Mesenchymal stem cell (in vitro differentiated cells and primary cell): ENCODE results near the gene RAB11FIP4.

ENCODE experiments used
- DNase-seq: peaks from one replicate; pipeline ENCODE4 v3.0.0-alpha.2; 2013
- H2AFZ ChIP-seq: one replicate; pipeline ENCODE4 v1.6.1; 2013; ENCODE audit warnings: low read depth, mild to moderate bottlenecking, control low read depth, inconsistent platforms, low read length, moderate library complexity
- H2AK5ac ChIP-seq: 2 replicates; pipeline ENCODE4 v1.6.1; 2013; ENCODE audit warnings: low read length, moderate library complexity, mild to moderate bottlenecking, inconsistent platforms; ENCODE audit not compliant: severe bottlenecking
- H2BK120ac ChIP-seq: one replicate; pipeline ENCODE4 v1.6.1; 2013; ENCODE audit warnings: low read depth, mild to moderate bottlenecking, inconsistent platforms, low read length, moderate library complexity
- H2BK12ac ChIP-seq, 2 experiments: one replicate each; pipeline ENCODE4 v1.6.1; 2013; ENCODE audit warnings: inconsistent platforms in 2 of 2, low read length in 2 of 2, mild to moderate bottlenecking in 2 of 2, moderate library complexity in 2 of 2, control low read depth in 1 of 2
- H2BK15ac ChIP-seq: one replicate; pipeline ENCODE4 v1.6.1; 2013; ENCODE audit warnings: mild to moderate bottlenecking, low read depth, inconsistent platforms; ENCODE audit not compliant: poor library complexity, severe bottlenecking
- H2BK5ac ChIP-seq: 2 replicates; pipeline ENCODE4 v1.6.1; 2013; ENCODE audit warnings: low read depth, mild to moderate bottlenecking, low read length, control low read depth, inconsistent platforms; ENCODE audit not compliant: poor library complexity, severe bottlenecking
- H3K14ac ChIP-seq, 2 experiments: one replicate each; pipeline ENCODE4 v1.6.1; 2013; ENCODE audit warnings: inconsistent platforms in 2 of 2, low read length in 2 of 2, control low read depth in 1 of 2, mild to moderate bottlenecking in 1 of 2, moderate library complexity in 1 of 2
- H3K18ac ChIP-seq, 2 experiments: one replicate each; pipeline ENCODE4 v1.6.1; 2013; ENCODE audit warnings: inconsistent platforms in 2 of 2, low read length in 2 of 2, control low read depth in 1 of 2, low read depth in 1 of 2, mild to moderate bottlenecking in 1 of 2
- H3K23ac ChIP-seq, 2 experiments: one replicate each; pipeline ENCODE4 v1.6.1; 2013; ENCODE audit warnings: inconsistent platforms in 2 of 2, low read length in 2 of 2, mild to moderate bottlenecking in 2 of 2, moderate library complexity in 2 of 2, control low read depth in 1 of 2
- H3K27ac ChIP-seq: 2 replicates; pipeline ENCODE4 v1.5.1; 2013; ENCODE audit warnings: mild to moderate bottlenecking, moderate library complexity, low read length, control low read depth, inconsistent platforms; ENCODE audit not compliant: poor library complexity, severe bottlenecking
- H3K27me3 ChIP-seq, 2 experiments: 2 replicates each; pipeline versions ENCODE4 v1.6.1 to v1.7.0; 2013; ENCODE audit warnings: low read length in 2 of 2, mild to moderate bottlenecking in 2 of 2, moderate library complexity in 2 of 2, control low read depth in 1 of 2, inconsistent platforms in 1 of 2; ENCODE audit not compliant: control insufficient read depth in 1 of 2, insufficient read depth in 1 of 2
- H3K36me3 ChIP-seq, 2 experiments: 2 replicates each; pipeline versions ENCODE4 v1.6.1 to v1.7.0; 2013; ENCODE audit warnings: low read length in 2 of 2, control low read depth in 1 of 2, inconsistent platforms in 1 of 2, low read depth in 1 of 2, mild to moderate bottlenecking in 1 of 2; ENCODE audit not compliant: insufficient read depth in 2 of 2, control insufficient read depth in 1 of 2
- H3K4ac ChIP-seq, 2 experiments: one replicate each; pipeline ENCODE4 v1.6.1; 2013; ENCODE audit warnings: inconsistent platforms in 2 of 2, low read length in 2 of 2, mild to moderate bottlenecking in 2 of 2, moderate library complexity in 2 of 2, control low read depth in 1 of 2, low read depth in 1 of 2
- H3K4me1 ChIP-seq: 2 replicates; pipeline ENCODE4 v1.6.1; 2013; ENCODE audit warnings: low read depth, low read length, control low read depth; ENCODE audit not compliant: control insufficient read depth, insufficient read depth
- H3K4me2 ChIP-seq: 2 replicates; pipeline ENCODE4 v1.6.1; 2013; ENCODE audit warnings: low read length, mild to moderate bottlenecking, inconsistent platforms; ENCODE audit not compliant: poor library complexity, severe bottlenecking
- H3K4me3 ChIP-seq, 2 experiments: 2 replicates each; pipeline versions ENCODE4 v1.5.1 to v1.7.0; 2013; ENCODE audit warnings: low read length in 2 of 2, mild to moderate bottlenecking in 2 of 2, control low read depth in 1 of 2, low read depth in 1 of 2; ENCODE audit not compliant: insufficient read depth in 1 of 2
- H3K79me1 ChIP-seq: replicated peaks from 2 replicates; pipeline ENCODE4 v1.6.1; 2013; ENCODE audit warnings: mild to moderate bottlenecking, control low read depth, low read length, inconsistent platforms; ENCODE audit not compliant: poor library complexity, severe bottlenecking
- H3K9ac ChIP-seq: 2 replicates; pipeline ENCODE4 v1.7.0; 2013; ENCODE audit warnings: mild to moderate bottlenecking, low read length, moderate library complexity
- H3K9me3 ChIP-seq: 2 replicates; pipeline ENCODE4 v1.7.0; 2013; ENCODE audit warnings: mild to moderate bottlenecking, low read length; ENCODE audit not compliant: control insufficient read depth
- H4K8ac ChIP-seq: one replicate; pipeline ENCODE4 v1.6.1; 2013; ENCODE audit warnings: inconsistent platforms, mild to moderate bottlenecking, low read length, moderate library complexity
- H4K91ac ChIP-seq: one replicate; pipeline ENCODE4 v1.6.1; 2013; ENCODE audit warnings: mild to moderate bottlenecking, low read length, inconsistent platforms
- WGBS: methylation state at CpG from one replicate; pipeline ENCODE4 v1.1.7; 2013; ENCODE audit warnings: mixed read lengths; 5-methylcytosine and 5-hydroxymethylcytosine counted together

RAB11FIP4 gene

GRCh38 chr17:31581491-31581890 is 190.0 kb downstream of the RAB11FIP4 start:
- Histone ChIP-seq H3K4me2 (no peak overlapping the region), H3K27ac (peak overlapping the region; percentile 93), H3K14ac (peak overlapping the region in 1 of 2 experiments; percentile 35), H3K9ac (peak overlapping the region; percentile 64), H3K4me1 (peaks cover 36% of the 10 kb centered on the region), H2BK5ac (peak overlapping the region; percentile 36), H2AK5ac (peak overlapping the region; percentile 15), H3K36me3 (peaks cover 37 to 64% of the 10 kb centered on the region in 2 experiments), H3K4ac (peak overlapping the region in 1 of 2 experiments; percentile 60), H4K91ac (no peak overlapping the region), H3K27me3 (no peaks in the 10 kb centered on the region), H3K79me1 (peaks cover 17% of the 10 kb centered on the region), H2AFZ (no peak overlapping the region), H3K4me3 (peak overlapping the region in 1 of 2 experiments; percentile 3), H2BK12ac (peak overlapping the region in 1 of 2 experiments; percentile 72), H3K9me3 (no peaks in the 10 kb centered on the region), H3K23ac (peak overlapping the region in 1 of 2 experiments; percentile 85), H2BK15ac (no peak overlapping the region), H4K8ac (no peak overlapping the region), H3K18ac (no peak overlapping the region), H2BK120ac (no peak overlapping the region)
- DNase-seq: no peak
- 94% methylated on average over 4 of the region's 4 CpGs for WGBS

- Histone ChIP-seq H2BK120ac (no peak overlapping the region), H3K9ac (peak overlapping the region; percentile 64), H3K9me3 (no peaks in the 10 kb centered on the region), H3K18ac (peak overlapping the region; percentile 30 to 77), H3K14ac (no peak overlapping the region), H3K4me2 (no peak overlapping the region), H3K4me3 (no peak overlapping the region), H4K91ac (no peak overlapping the region), H3K4me1 (peaks cover 35% of the 10 kb centered on the region), H3K36me3 (peaks cover 41 to 70% of the 10 kb centered on the region in 2 experiments), H3K23ac (no peak overlapping the region), H3K4ac (no peak overlapping the region), H2BK5ac (no peak overlapping the region), H2AFZ (no peak overlapping the region), H3K27me3 (no peaks in the 10 kb centered on the region), H2BK15ac (no peak overlapping the region), H3K27ac (peak overlapping the region; percentile 93), H2BK12ac (no peak overlapping the region), H4K8ac (peak overlapping the region; percentile 29), H2AK5ac (peak overlapping the region; percentile 4), H3K79me1 (peaks cover 18% of the 10 kb centered on the region)
- DNase-seq: peak; percentile 68
- WGBS: 89% methylated on average over 8 of the region's 8 CpGs
These were observed 190.9 kb downstream of the RAB11FIP4 start for GRCh38 chr17:31582151-31582907.

GRCh38 chr17:31583772-31584356 is 192.4 kb downstream of the RAB11FIP4 start:
- Histone ChIP-seq H3K4me3 (no peak overlapping the region), H3K9ac (no peak overlapping the region)

More at GRCh38 chr17:31583772-31584356, 192.4 kb downstream of the RAB11FIP4 start:
- no peak overlapping the region for H2BK5ac ChIP-seq
- no peaks in the 10 kb centered on the region for H3K27me3 ChIP-seq
- 99% methylated on average over 7 of the region's 7 CpGs for WGBS
- H2BK15ac ChIP-seq: no peak overlapping the region
- no peak overlapping the region for H2BK12ac ChIP-seq
- H2AFZ ChIP-seq: no peak overlapping the region
- no peak overlapping the region for H4K8ac ChIP-seq
- no peak overlapping the region for H3K14ac ChIP-seq
- H3K9me3 ChIP-seq: no peaks in the 10 kb centered on the region
- peaks cover 35% of the 10 kb centered on the region for H3K4me1 ChIP-seq
- peaks cover 35 to 70% of the 10 kb centered on the region in 2 experiments for H3K36me3 ChIP-seq
- H3K4me2 ChIP-seq: no peak overlapping the region
- DNase-seq: no peak
- H2BK120ac ChIP-seq: no peak overlapping the region
- no peak overlapping the region for H3K27ac ChIP-seq
- H3K79me1 ChIP-seq: peaks cover 25% of the 10 kb centered on the region
- H3K23ac ChIP-seq: no peak overlapping the region
- no peak overlapping the region for H2AK5ac ChIP-seq
- H3K4ac ChIP-seq: no peak overlapping the region
- H3K18ac ChIP-seq: no peak overlapping the region
- no peak overlapping the region for H4K91ac ChIP-seq
